PC-3 (cell line): ENCODE measurements around the gene EML3.

ENCODE experiments used
- EZH2 ChIP-seq: fragments of 300-600 bp; sonication (generic); IDR thresholded peaks from one replicate; pipeline ENCODE4 v1.6.1; 2017; ENCODE audit warnings: antibody characterized with exemption, mild to moderate bottlenecking, low read length; ENCODE audit not compliant: unreplicated experiment
- EZH2phosphoT487 ChIP-seq: fragments of 300-600 bp; sonication (generic); IDR thresholded peaks from 2 replicates; pipeline ENCODE4 v1.6.1; 2018; ENCODE audit warnings: mild to moderate bottlenecking, antibody characterized with exemption, low read length, borderline replicate concordance
- TF ChIP-seq, protein P1 (sequence below): fragments of 300-600 bp; sonication (generic); conservative IDR thresholded peaks from 2 replicates; pipeline ENCODE4 v1.5.1; 2017; ENCODE audit warnings: antibody characterized with exemption, low read depth, mild to moderate bottlenecking, low read length

- TF ChIP-seq, protein P1, sequence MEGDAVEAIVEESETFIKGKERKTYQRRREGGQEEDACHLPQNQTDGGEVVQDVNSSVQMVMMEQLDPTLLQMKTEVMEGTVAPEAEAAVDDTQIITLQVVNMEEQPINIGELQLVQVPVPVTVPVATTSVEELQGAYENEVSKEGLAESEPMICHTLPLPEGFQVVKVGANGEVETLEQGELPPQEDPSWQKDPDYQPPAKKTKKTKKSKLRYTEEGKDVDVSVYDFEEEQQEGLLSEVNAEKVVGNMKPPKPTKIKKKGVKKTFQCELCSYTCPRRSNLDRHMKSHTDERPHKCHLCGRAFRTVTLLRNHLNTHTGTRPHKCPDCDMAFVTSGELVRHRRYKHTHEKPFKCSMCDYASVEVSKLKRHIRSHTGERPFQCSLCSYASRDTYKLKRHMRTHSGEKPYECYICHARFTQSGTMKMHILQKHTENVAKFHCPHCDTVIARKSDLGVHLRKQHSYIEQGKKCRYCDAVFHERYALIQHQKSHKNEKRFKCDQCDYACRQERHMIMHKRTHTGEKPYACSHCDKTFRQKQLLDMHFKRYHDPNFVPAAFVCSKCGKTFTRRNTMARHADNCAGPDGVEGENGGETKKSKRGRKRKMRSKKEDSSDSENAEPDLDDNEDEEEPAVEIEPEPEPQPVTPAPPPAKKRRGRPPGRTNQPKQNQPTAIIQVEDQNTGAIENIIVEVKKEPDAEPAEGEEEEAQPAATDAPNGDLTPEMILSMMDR, result no peak
- TF ChIP-seq EZH2, result no peak
- no peak for TF ChIP-seq EZH2phosphoT487
Observed at GRCh38 chr11:62652161-62653006, 39.8 kb upstream of the EML3 start.
